PFSK-1 (cell line): ENCODE measurements around the gene IL10RB.

Experiments
- POLR2AphosphoS5 ChIP-seq: IDR thresholded peaks from 2 replicates; pipeline ENCODE4 v1.6.1; 2012; ENCODE audit warnings: low read depth, mild to moderate bottlenecking, control low read depth, low read length, moderate library complexity
- SIN3A ChIP-seq: IDR thresholded peaks from 2 replicates; pipeline ENCODE4 v1.6.1; 2012; ENCODE audit warnings: mild to moderate bottlenecking, low read length, moderate library complexity, borderline replicate concordance; ENCODE audit not compliant: insufficient read depth
- TAF1 ChIP-seq: IDR thresholded peaks from 2 replicates; pipeline ENCODE4 v1.6.1; 2012; ENCODE audit warnings: low read length, control low read depth, borderline replicate concordance; ENCODE audit not compliant: insufficient read depth
- TF ChIP-seq, protein P1 (sequence below), 2 experiments: IDR thresholded peaks; 2 replicates each; pipeline versions ENCODE4 v1.6.1 to v1.8.0; 2011 to 2012; ENCODE audit warnings: low read depth in 2 of 2, low read length in 2 of 2, control low read depth in 1 of 2, inconsistent platforms in 1 of 2, mild to moderate bottlenecking in 1 of 2, moderate library complexity in 1 of 2; ENCODE audit not compliant: insufficient read depth in 1 of 2

DNA sequence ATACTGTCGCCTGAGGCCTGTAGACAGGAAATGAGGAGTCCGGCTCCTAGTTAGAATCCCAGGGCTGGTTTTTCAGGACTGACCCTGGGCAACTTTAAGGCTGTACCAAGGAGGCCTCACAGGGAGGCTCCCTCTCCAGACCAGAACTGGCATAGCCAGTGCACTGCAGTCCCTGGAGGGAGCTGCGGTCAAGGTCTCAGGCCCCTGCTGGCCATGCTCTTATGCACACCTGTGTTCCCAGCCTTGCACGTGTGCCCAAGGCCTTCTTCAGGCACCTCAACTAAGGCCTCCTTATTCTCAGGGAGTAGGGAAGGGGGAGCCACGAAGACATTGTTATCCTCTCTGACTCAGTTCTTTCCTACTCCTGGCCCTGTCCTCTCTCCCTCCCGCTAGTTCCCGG is 36.6 kb downstream of the IL10RB start:
- TF ChIP-seq, protein P1, sequence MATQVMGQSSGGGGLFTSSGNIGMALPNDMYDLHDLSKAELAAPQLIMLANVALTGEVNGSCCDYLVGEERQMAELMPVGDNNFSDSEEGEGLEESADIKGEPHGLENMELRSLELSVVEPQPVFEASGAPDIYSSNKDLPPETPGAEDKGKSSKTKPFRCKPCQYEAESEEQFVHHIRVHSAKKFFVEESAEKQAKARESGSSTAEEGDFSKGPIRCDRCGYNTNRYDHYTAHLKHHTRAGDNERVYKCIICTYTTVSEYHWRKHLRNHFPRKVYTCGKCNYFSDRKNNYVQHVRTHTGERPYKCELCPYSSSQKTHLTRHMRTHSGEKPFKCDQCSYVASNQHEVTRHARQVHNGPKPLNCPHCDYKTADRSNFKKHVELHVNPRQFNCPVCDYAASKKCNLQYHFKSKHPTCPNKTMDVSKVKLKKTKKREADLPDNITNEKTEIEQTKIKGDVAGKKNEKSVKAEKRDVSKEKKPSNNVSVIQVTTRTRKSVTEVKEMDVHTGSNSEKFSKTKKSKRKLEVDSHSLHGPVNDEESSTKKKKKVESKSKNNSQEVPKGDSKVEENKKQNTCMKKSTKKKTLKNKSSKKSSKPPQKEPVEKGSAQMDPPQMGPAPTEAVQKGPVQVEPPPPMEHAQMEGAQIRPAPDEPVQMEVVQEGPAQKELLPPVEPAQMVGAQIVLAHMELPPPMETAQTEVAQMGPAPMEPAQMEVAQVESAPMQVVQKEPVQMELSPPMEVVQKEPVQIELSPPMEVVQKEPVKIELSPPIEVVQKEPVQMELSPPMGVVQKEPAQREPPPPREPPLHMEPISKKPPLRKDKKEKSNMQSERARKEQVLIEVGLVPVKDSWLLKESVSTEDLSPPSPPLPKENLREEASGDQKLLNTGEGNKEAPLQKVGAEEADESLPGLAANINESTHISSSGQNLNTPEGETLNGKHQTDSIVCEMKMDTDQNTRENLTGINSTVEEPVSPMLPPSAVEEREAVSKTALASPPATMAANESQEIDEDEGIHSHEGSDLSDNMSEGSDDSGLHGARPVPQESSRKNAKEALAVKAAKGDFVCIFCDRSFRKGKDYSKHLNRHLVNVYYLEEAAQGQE (IDR thresholded peaks at IDR 0.05; ENCODE audit: insufficient read depth in 1 of 2, low read depth in 2 of 2, low read length in 2 of 2) = no peak
- no peak for TF ChIP-seq SIN3A
- no peak for TF ChIP-seq POLR2AphosphoS5
- no peak for TF ChIP-seq TAF1
